ENCODE results near the gene ARHGAP10. TPM values are rescaled to one million over a fixed set of nuclear protein-coding genes. Genes with fewer than 3 reads are reported as not detected.

Gene ARHGAP10
- total RNA-seq, 1 experiment from 2014 or later: 4.8 TPM

GRCh38 chr4:147791341-147791740, 59.5 kb downstream of the ARHGAP10 start:
- intact Hi-C loops (cut with micrococcal nuclease; ENCODE audit: unreplicated experiment): no loop called here
- BruUV-seq (replicated peaks): no TSS peak

GRCh38 chr4:147791865-147792264, 60.0 kb downstream of the ARHGAP10 start:
- no peak for TF ChIP-seq CTCF (conservative IDR thresholded peaks at IDR 0.05; ENCODE audit: low read depth, low read length)
- TF ChIP-seq EZH2 (IDR thresholded peaks at IDR 0.05; ENCODE audit: borderline replicate concordance, low read depth, low read length, poor library complexity, severe bottlenecking): no peak
- ChIA-PET POLR2A (ENCODE audit: low non-redundant PET) (no interaction called here), CTCF (no interaction called here)
- DNase-seq (ENCODE audit: low spot score): no peak
- intact Hi-C loops (cut with micrococcal nuclease; ENCODE audit: unreplicated experiment): no loop called here
- Histone ChIP-seq H3K27me3 (replicated peaks; ENCODE audit: insufficient read depth, low read depth, low read length, poor library complexity) (no peaks in the 10 kb centered on the region), H3K36me3 (ENCODE audit: insufficient read depth, low read length, poor library complexity, severe bottlenecking) (no peaks in the 10 kb centered on the region), H3K27ac (ENCODE audit: low read depth, low read length, poor library complexity, severe bottlenecking) (no peak overlapping the region), H3K4me1 (ENCODE audit: insufficient read depth, low read length, poor library complexity, severe bottlenecking) (peaks cover 18% of the 10 kb centered on the region), H3K4me3 (ENCODE audit: low read depth, low read length, poor library complexity, severe bottlenecking) (no peak overlapping the region), H3K9me3 (ENCODE audit: low read depth, low read length, poor library complexity, severe bottlenecking) (no peaks in the 10 kb centered on the region)
- no TSS peak for BruUV-seq (replicated peaks)

More at GRCh38 chr4:147791341-147791740, 59.5 kb downstream of the ARHGAP10 start:
- DNase-seq (ENCODE audit: low spot score): no peak
- H3K27ac ChIP-seq (ENCODE audit: low read depth, low read length, poor library complexity, severe bottlenecking): no peak overlapping the region
- peaks cover 18% of the 10 kb centered on the region for H3K4me1 ChIP-seq (ENCODE audit: insufficient read depth, low read length, poor library complexity, severe bottlenecking)
- no peak for TF ChIP-seq EZH2 (IDR thresholded peaks at IDR 0.05; ENCODE audit: borderline replicate concordance, low read depth, low read length, poor library complexity, severe bottlenecking)
- no peak for TF ChIP-seq CTCF (conservative IDR thresholded peaks at IDR 0.05; ENCODE audit: low read depth, low read length)
- CTCF ChIA-PET: no interaction called here
- H3K36me3 ChIP-seq (ENCODE audit: insufficient read depth, low read length, poor library complexity, severe bottlenecking): no peaks in the 10 kb centered on the region
- no peaks in the 10 kb centered on the region for H3K27me3 ChIP-seq (replicated peaks; ENCODE audit: insufficient read depth, low read depth, low read length, poor library complexity)
- H3K4me3 ChIP-seq (ENCODE audit: low read depth, low read length, poor library complexity, severe bottlenecking): no peak overlapping the region
- POLR2A ChIA-PET (ENCODE audit: low non-redundant PET): no interaction called here
- H3K9me3 ChIP-seq (ENCODE audit: low read depth, low read length, poor library complexity, severe bottlenecking): no peaks in the 10 kb centered on the region

GRCh38 chr4:147793569-147794313, 61.9 kb downstream of the ARHGAP10 start:
- Histone ChIP-seq H3K36me3 (ENCODE audit: insufficient read depth, low read length, poor library complexity, severe bottlenecking) (no peaks in the 10 kb centered on the region), H3K4me3 (ENCODE audit: low read depth, low read length, poor library complexity, severe bottlenecking) (no peak overlapping the region), H3K4me1 (ENCODE audit: insufficient read depth, low read length, poor library complexity, severe bottlenecking) (peaks cover 12% of the 10 kb centered on the region), H3K27ac (ENCODE audit: low read depth, low read length, poor library complexity, severe bottlenecking) (no peak overlapping the region), H3K27me3 (replicated peaks; ENCODE audit: insufficient read depth, low read depth, low read length, poor library complexity) (no peaks in the 10 kb centered on the region), H3K9me3 (ENCODE audit: low read depth, low read length, poor library complexity, severe bottlenecking) (no peaks in the 10 kb centered on the region)
- BruUV-seq (replicated peaks): no TSS peak
- no peak for DNase-seq (ENCODE audit: low spot score)
- TF ChIP-seq EZH2 (IDR thresholded peaks at IDR 0.05; ENCODE audit: borderline replicate concordance, low read depth, low read length, poor library complexity, severe bottlenecking) (no peak), CTCF (conservative IDR thresholded peaks at IDR 0.05; ENCODE audit: low read depth, low read length) (no peak)
- POLR2A ChIA-PET (ENCODE audit: low non-redundant PET): no interaction called here
- intact Hi-C loops (cut with micrococcal nuclease; ENCODE audit: unreplicated experiment): no loop called here
- CTCF ChIA-PET: no interaction called here

Data from A673 (cell line).